ENCODE data around the gene SYT7.

GRCh38 chr11:61524446-61524845 is 56.4 kb downstream of the SYT7 start:
- TF ChIP-seq CTCF (IDR thresholded peaks at IDR 0.05) (no peak), POLR2A (IDR thresholded peaks at IDR 0.05) (no peak)
